ENCODE measurements around the gene POGLUT2.

- TF ChIP-seq CTCF (IDR thresholded peaks at IDR 0.05) = no peak
- TF ChIP-seq ELF1 (IDR thresholded peaks at IDR 0.05) = no peak
- no peak for TF ChIP-seq EZH2phosphoT487 (IDR thresholded peaks at IDR 0.05; ENCODE audit: borderline replicate concordance, low read depth)
- TF ChIP-seq GABPA (IDR thresholded peaks at IDR 0.05; ENCODE audit: low read depth) = no peak
- TF ChIP-seq TAF1 (IDR thresholded peaks at IDR 0.05; ENCODE audit: borderline replicate concordance, low read depth, low read length) = no peak
- no peak for TF ChIP-seq RXRA (IDR thresholded peaks at IDR 0.05; ENCODE audit: borderline replicate concordance, low read depth)
- TF ChIP-seq REST (IDR thresholded peaks at IDR 0.05; ENCODE audit: low read depth, low read length) = no peak
- no peak for TF ChIP-seq GATA2 (CRISPR knock-in tag; IDR thresholded peaks at IDR 0.05)
- no peak for TF ChIP-seq RCOR1 (IDR thresholded peaks at IDR 0.05; ENCODE audit: low read length)
These were observed 56.3 kb downstream of the POGLUT2 start for GRCh38 chr13:102742506-102742905.
